ENCODE measurements around the gene CSGALNACT2. TPM values are rescaled to one million over a fixed set of nuclear protein-coding genes. Genes with fewer than 3 reads are reported as not detected.

The CSGALNACT2 gene
- total RNA-seq, 1 donor from 2014 or later = 14.8 TPM

- H3K36me3 Mint-ChIP-seq = no peaks in the 10 kb centered on the region
- H3K9me3 Mint-ChIP-seq = no peaks in the 10 kb centered on the region
- no peak overlapping the region for H3K4me3 Mint-ChIP-seq
- TF ChIP-seq CTCF (IDR thresholded peaks at IDR 0.05; ENCODE audit: unreplicated experiment) = no peak
- no peaks in the 10 kb centered on the region for H3K4me1 Mint-ChIP-seq
- H3K27me3 Mint-ChIP-seq (ENCODE audit: low read depth) = peaks cover 13% of the 10 kb centered on the region
- H3K27ac Mint-ChIP-seq = no peak overlapping the region
- no peak for DNase-seq (ENCODE audit: low spot score in 2 of 2, unreplicated experiment in 2 of 2)
Measured at GRCh38 chr10:43121444-43121843, 16.8 kb upstream of the CSGALNACT2 start.

GRCh38 chr10:43122096-43122495 is 16.1 kb upstream of the CSGALNACT2 start:
- Mint-ChIP-seq H3K36me3 (no peaks in the 10 kb centered on the region), H3K27ac (no peak overlapping the region), H3K4me1 (no peaks in the 10 kb centered on the region), H3K4me3 (no peak overlapping the region), H3K27me3 (ENCODE audit: low read depth) (peaks cover 18% of the 10 kb centered on the region), H3K9me3 (no peaks in the 10 kb centered on the region)
- peak in 1 of 2 experiments; percentile 28 for DNase-seq (ENCODE audit: low spot score in 2 of 2, unreplicated experiment in 2 of 2)
- no peak for TF ChIP-seq CTCF (IDR thresholded peaks at IDR 0.05; ENCODE audit: unreplicated experiment)

GRCh38 chr10:43122826-43123225 is 15.4 kb upstream of the CSGALNACT2 start:
- Mint-ChIP-seq H3K36me3 (no peaks in the 10 kb centered on the region), H3K9me3 (no peaks in the 10 kb centered on the region), H3K27me3 (ENCODE audit: low read depth) (peaks cover 20% of the 10 kb centered on the region), H3K4me3 (no peak overlapping the region), H3K4me1 (no peaks in the 10 kb centered on the region), H3K27ac (no peak overlapping the region)
- TF ChIP-seq CTCF (IDR thresholded peaks at IDR 0.05; ENCODE audit: unreplicated experiment) = no peak
- DNase-seq (ENCODE audit: low spot score in 2 of 2, unreplicated experiment in 2 of 2) = no peak

- no peaks in the 10 kb centered on the region for H3K4me1 Mint-ChIP-seq
- peaks cover 23% of the 10 kb centered on the region for H3K27me3 Mint-ChIP-seq (ENCODE audit: low read depth)
- H3K36me3 Mint-ChIP-seq = no peaks in the 10 kb centered on the region
- no peaks in the 10 kb centered on the region for H3K9me3 Mint-ChIP-seq
- no peak overlapping the region for H3K4me3 Mint-ChIP-seq
- no peak overlapping the region for H3K27ac Mint-ChIP-seq
- peak in 1 of 2 experiments; percentile 30 for DNase-seq (ENCODE audit: low spot score in 2 of 2, unreplicated experiment in 2 of 2)
- no peak for TF ChIP-seq CTCF (IDR thresholded peaks at IDR 0.05; ENCODE audit: unreplicated experiment)
Measured at GRCh38 chr10:43123361-43124093, 14.7 kb upstream of the CSGALNACT2 start.

- no peak for TF ChIP-seq CTCF (IDR thresholded peaks at IDR 0.05; ENCODE audit: unreplicated experiment)
- Mint-ChIP-seq H3K9me3 (no peaks in the 10 kb centered on the region), H3K27me3 (ENCODE audit: low read depth) (peaks cover 23% of the 10 kb centered on the region), H3K4me3 (no peak overlapping the region), H3K4me1 (no peaks in the 10 kb centered on the region), H3K36me3 (no peaks in the 10 kb centered on the region), H3K27ac (no peak overlapping the region)
- DNase-seq (ENCODE audit: low spot score in 2 of 2, unreplicated experiment in 2 of 2) = no peak
Measured at GRCh38 chr10:43124094-43124521, 14.1 kb upstream of the CSGALNACT2 start.
